IMR-90 (cell line): ENCODE results near the gene KCNK4. TPM values are rescaled to one million over a fixed set of nuclear protein-coding genes. Genes with fewer than 3 reads are reported as not detected.

ENCODE experiments used
- ATAC-seq: fragments of 200-7000 bp; cut with Tn5 transposase; 2 replicates; pipeline ENCODE4 v1.9.1; 2020; ENCODE audit warnings: low read depth, mild to moderate bottlenecking, moderate library complexity
- BruUV-seq: library from RNA; stranded (reverse); fragments of 400-500 nt; replicated peaks from 2 replicates; lab custom pipeline; 2021; lab: Mats Ljungman, UMichigan
- CTCF ChIA-PET: fragments of 300-600 bp; formaldehyde crosslinking; extraction: SDS; loops from one replicate; lab custom pipeline; 2021; ENCODE audit warnings: antibody characterized with exemption; lab: Yijun Ruan, JAX
- POLR2A ChIA-PET: fragments of 300-600 bp; sonication (Branson Sonifier 250); formaldehyde crosslinking; loops from one replicate; lab custom pipeline; 2022; ENCODE audit warnings: antibody characterized with exemption; ENCODE audit not compliant: unreplicated experiment; lab: Charles Lee
- DNase-seq: peaks from one replicate; pipeline ENCODE4 v3.0.0; 2013
- H2AFZ ChIP-seq: replicated peaks from 2 replicates; pipeline ENCODE3; 2013; ENCODE audit warnings: low read length, mild to moderate bottlenecking; ENCODE audit not compliant: poor library complexity
- H2AK5ac ChIP-seq: 2 replicates; pipeline ENCODE4 v1.6.1; 2013; ENCODE audit warnings: low read depth, low read length, inconsistent platforms
- H2AK9ac ChIP-seq: replicated peaks from 2 replicates; pipeline ENCODE3; 2013; ENCODE audit warnings: mild to moderate bottlenecking, low read depth, low read length, moderate library complexity; ENCODE audit not compliant: poor library complexity
- H2BK120ac ChIP-seq: 2 replicates; pipeline ENCODE4 v1.6.1; 2013; ENCODE audit warnings: low read depth, low read length, inconsistent platforms
- H2BK15ac ChIP-seq: 3 replicates; pipeline ENCODE4 v1.6.1; 2013; ENCODE audit warnings: low read depth, low read length, inconsistent platforms
- H2BK20ac ChIP-seq: 2 replicates; pipeline ENCODE4 v1.6.1; 2013; ENCODE audit warnings: low read depth, mild to moderate bottlenecking, inconsistent platforms, low read length, moderate library complexity
- H2BK5ac ChIP-seq: 2 replicates; pipeline ENCODE4 v1.6.1; 2013; ENCODE audit warnings: mild to moderate bottlenecking, low read depth, low read length, inconsistent platforms; ENCODE audit not compliant: poor library complexity, severe bottlenecking
- H3K14ac ChIP-seq: replicated peaks from 2 replicates; pipeline ENCODE4 v1.6.1; 2013; ENCODE audit warnings: low read depth, low read length, inconsistent platforms
- H3K18ac ChIP-seq: 2 replicates; pipeline ENCODE4 v1.6.1; 2013; ENCODE audit warnings: low read depth, low read length, control low read depth
- H3K23ac ChIP-seq: 2 replicates; pipeline ENCODE4 v1.6.1; 2013; ENCODE audit warnings: low read depth, low read length, inconsistent platforms
- H3K27ac ChIP-seq: 2 replicates; pipeline ENCODE4 v1.5.1; 2013; ENCODE audit warnings: mild to moderate bottlenecking, control low read depth, low read length; ENCODE audit not compliant: insufficient read depth
- H3K27me3 ChIP-seq: 2 replicates; pipeline ENCODE4 v1.6.1; 2013; ENCODE audit warnings: low read length; ENCODE audit not compliant: control insufficient read depth, insufficient read depth
- H3K36me3 ChIP-seq: 2 replicates; pipeline ENCODE4 v1.6.1; 2013; ENCODE audit warnings: low read length, mixed read lengths; ENCODE audit not compliant: control insufficient read depth, insufficient read depth
- H3K4ac ChIP-seq: 2 replicates; pipeline ENCODE4 v1.6.1; 2013; ENCODE audit warnings: low read depth, low read length, inconsistent platforms
- H3K4me1 ChIP-seq: 2 replicates; pipeline ENCODE4 v1.6.1; 2013; ENCODE audit warnings: low read length, mixed read lengths; ENCODE audit not compliant: control insufficient read depth, insufficient read depth
- H3K4me2 ChIP-seq: 2 replicates; pipeline ENCODE4 v1.6.1; 2013; ENCODE audit warnings: low read depth, mild to moderate bottlenecking, control low read depth, low read length, moderate library complexity
- H3K4me3 ChIP-seq: 2 replicates; pipeline ENCODE4 v1.5.1; 2013; ENCODE audit warnings: low read depth, mild to moderate bottlenecking, control low read depth, low read length, moderate library complexity; ENCODE audit not compliant: insufficient read depth
- H3K56ac ChIP-seq: 2 replicates; pipeline ENCODE4 v1.6.1; 2013; ENCODE audit warnings: low read length, inconsistent platforms; ENCODE audit not compliant: insufficient read depth; ENCODE audit errors: extremely low read depth
- H3K79me1 ChIP-seq, 2 experiments: 2 replicates each; pipeline ENCODE4 v1.6.1; 2013; ENCODE audit warnings: low read length in 2 of 2, inconsistent platforms in 1 of 2, low read depth in 1 of 2
- H3K9ac ChIP-seq: 2 replicates; pipeline ENCODE4 v1.6.1; 2013; ENCODE audit warnings: low read depth, low read length, control low read depth
- H3K9me1 ChIP-seq: 2 replicates; pipeline ENCODE4 v1.6.1; 2013; ENCODE audit warnings: low read length, inconsistent platforms; ENCODE audit not compliant: insufficient read depth
- H3K9me3 ChIP-seq: 2 replicates; pipeline ENCODE4 v1.6.1; 2013; ENCODE audit warnings: low read length; ENCODE audit not compliant: control insufficient read depth, insufficient read depth
- H4K20me1 ChIP-seq: 2 replicates; pipeline ENCODE4 v1.6.1; 2013; ENCODE audit warnings: low read length, inconsistent platforms; ENCODE audit not compliant: insufficient read depth
- H4K5ac ChIP-seq: 2 replicates; pipeline ENCODE4 v1.6.1; 2013; ENCODE audit warnings: mild to moderate bottlenecking, low read depth, low read length, control low read depth
- H4K8ac ChIP-seq, 2 experiments: 2 replicates each; pipeline ENCODE4 v1.6.1; 2013; ENCODE audit warnings: low read depth in 2 of 2, low read length in 2 of 2, control low read depth in 1 of 2, inconsistent platforms in 1 of 2
- H4K91ac ChIP-seq: 2 replicates; pipeline ENCODE4 v1.6.1; 2013; ENCODE audit warnings: low read depth, low read length, inconsistent platforms; ENCODE audit not compliant: insufficient read depth
- MAZ ChIP-seq: IDR thresholded peaks from 2 replicates; pipeline ENCODE4 v1.6.1; 2012; ENCODE audit warnings: low read depth, mild to moderate bottlenecking, low read length, improper control_type of control experiment, moderate library complexity, borderline replicate concordance
- WGBS, 2 experiments: methylation state at CpG; one replicate each; pipeline versions ENCODE4 v1.1.5 to v1.1.7; 2013; ENCODE audit warnings: missing lambda C conversion rate in 2 of 2; ENCODE audit not compliant: insufficient read length in 1 of 2; ENCODE audit errors: extremely low coverage in 2 of 2; 5-methylcytosine and 5-hydroxymethylcytosine counted together
- dilution Hi-C: fragments of 300-500 bp; cut with HindIII; formaldehyde crosslinking; loops from one replicate; pipeline ENCODE4 v1.14.3; 2018; ENCODE audit warnings: low sequenced_read_pairs; ENCODE audit not compliant: unreplicated experiment
- in situ Hi-C: fragments of 300-500 bp; cut with MboI; formaldehyde crosslinking; loops from 3 replicates; pipeline ENCODE4 v1.14.3; 2019; ENCODE audit warnings: low sequenced_read_pairs, inconsistent platforms, mixed read lengths
- intact Hi-C: fragments of 100-400 bp; cut with micrococcal nuclease; formaldehyde crosslinking; loops from 2 replicates; pipeline ENCODE4 v1.10.0; 2022
- polyA plus RNA-seq, 3 experiments: library from polyadenylated mRNA; depleted of rRNA; stranded (reverse); fragments of >200 nt; gene quantifications; 2 replicates each; pipeline ENCODE4 v1.2.3, GENCODE V29; 2012; ENCODE audit warnings: low replicate concordance in 1 of 3
- total RNA-seq: library from RNA; depleted of rRNA; stranded (reverse); fragments of >200 nt; gene quantifications from 2 replicates; pipeline ENCODE4 v1.2.3, GENCODE V29; 2012

The KCNK4 gene
- total and polyA plus RNA-seq, 2 of the 4 experiments (the other 2 are of a cell fraction), result not detected

- H3K27me3 ChIP-seq, result no peaks in the 10 kb centered on the region
- peak overlapping the region; percentile 100 for H3K4me2 ChIP-seq
- H3K36me3 ChIP-seq, result peaks cover 15% of the 10 kb centered on the region
- H4K20me1 ChIP-seq, result peaks cover 8% of the 10 kb centered on the region; the same call in 1 of the 2 replicates
- peak overlapping the region; percentile 77 for H2BK5ac ChIP-seq
- peak overlapping the region; percentile 97 for H3K9ac ChIP-seq
- H4K5ac ChIP-seq, result peak overlapping the region; percentile 61; the same call in 1 of the 2 replicates
- no peak overlapping the region for H2BK15ac ChIP-seq
- H3K56ac ChIP-seq, result peak overlapping the region; percentile 82; the same call in 1 of the 2 replicates
- H2AK5ac ChIP-seq, result peak overlapping the region; percentile 89
- dilution Hi-C loops, result no loop called here
- DNase-seq (no peak), ATAC-seq (no peak)
- TF ChIP-seq MAZ, result no peak
- no peak overlapping the region for H2BK20ac ChIP-seq
- H4K8ac ChIP-seq, result peak overlapping the region; percentile 33 to 59; a peak in 2 of 4 replicates
- CTCF ChIA-PET, result interaction anchor here (0.7 to 1.7 kb wide), 5 partner anchors 9 to 70 kb away, joined by 3 to 5 read pairs (median 3); no protein-coding TSS in a partner anchor
- H3K18ac ChIP-seq, result peak overlapping the region; percentile 22; the same call in 1 of the 2 replicates
- peak overlapping the region; percentile 100 for H2AK9ac ChIP-seq
- H3K4me3 ChIP-seq, result peak overlapping the region; percentile 98
- WGBS, 2 experiments, result 0% methylated on average over 2 of the region's 18 CpGs; no CpG with 5 or more reads in 1 of the 2 experiments
- H3K4ac ChIP-seq, result peak overlapping the region; percentile 96
- intact Hi-C loops, result loop anchor here (1.0 kb wide), 2 partner anchors 34 to 50 kb away; partner anchors contain the start of gene GPR137
- H3K14ac ChIP-seq, result peak overlapping the region; percentile 97
- POLR2A ChIA-PET, result no interaction called here
- H2AFZ ChIP-seq, result peak overlapping the region; percentile 87
- peaks cover 10% of the 10 kb centered on the region for H3K4me1 ChIP-seq
- peak overlapping the region; percentile 88 for H3K27ac ChIP-seq
- no TSS peak for BruUV-seq
- H3K9me3 ChIP-seq, result no peaks in the 10 kb centered on the region
- H3K79me1 ChIP-seq, result peaks cover 8 to 56% of the 10 kb centered on the region in 2 experiments
- no peaks in the 10 kb centered on the region for H3K9me1 ChIP-seq
- H2BK120ac ChIP-seq, result no peak overlapping the region
- H3K23ac ChIP-seq, result peak overlapping the region; percentile 94
- in situ Hi-C loops, result no loop called here
- H4K91ac ChIP-seq, result peak overlapping the region; percentile 91
Measured at GRCh38 chr11:64251753-64252002, 39.4 kb upstream of the KCNK4 start.
